H9 (cell line): Measurements from ENCODE around the gene CMSS1. TPM values are rescaled to one million over a fixed set of nuclear protein-coding genes. Genes with fewer than 3 reads are reported as not detected.

ENCODE experiments used
- DNase-seq: peaks from one replicate; pipeline ENCODE4 v3.0.0-alpha.2; 2017
- H2AFZ ChIP-seq: one replicate; pipeline ENCODE4 v1.6.1; 2013; ENCODE audit warnings: mild to moderate bottlenecking, low read length, control low read depth, moderate library complexity
- H2AK5ac ChIP-seq: 2 replicates; pipeline ENCODE4 v1.6.1; 2013; ENCODE audit warnings: low read length, control low read depth, mixed read lengths; ENCODE audit not compliant: insufficient read length
- H2BK120ac ChIP-seq: one replicate; pipeline ENCODE4 v1.6.1; 2013; ENCODE audit warnings: low read depth, mild to moderate bottlenecking, low read length, control low read depth, inconsistent platforms; ENCODE audit not compliant: poor library complexity, severe bottlenecking
- H2BK12ac ChIP-seq: 2 replicates; pipeline ENCODE4 v1.6.1; 2013; ENCODE audit warnings: low read length, control low read depth, mixed read lengths, low read depth; ENCODE audit not compliant: insufficient read length
- H2BK15ac ChIP-seq: 2 replicates; pipeline ENCODE4 v1.6.1; 2013; ENCODE audit warnings: low read depth, low read length, control low read depth
- H2BK20ac ChIP-seq: one replicate; pipeline ENCODE4 v1.6.1; 2013; ENCODE audit warnings: low read depth, mild to moderate bottlenecking, low read length, control low read depth, inconsistent platforms; ENCODE audit not compliant: poor library complexity, severe bottlenecking
- H2BK5ac ChIP-seq: 2 replicates; pipeline ENCODE4 v1.6.1; 2013; ENCODE audit warnings: low read length, control low read depth, mixed read lengths; ENCODE audit not compliant: insufficient read length
- H3K14ac ChIP-seq: 2 replicates; pipeline ENCODE4 v1.6.1; 2013; ENCODE audit warnings: low read length, control low read depth; ENCODE audit not compliant: insufficient read depth
- H3K18ac ChIP-seq: 2 replicates; pipeline ENCODE4 v1.6.1; 2013; ENCODE audit warnings: low read depth, mild to moderate bottlenecking, mixed read lengths, low read length, control low read depth; ENCODE audit not compliant: insufficient read length
- H3K23ac ChIP-seq: 2 replicates; pipeline ENCODE4 v1.6.1; 2013; ENCODE audit warnings: low read length, control low read depth, mixed read lengths, low read depth; ENCODE audit not compliant: insufficient read length
- H3K23me2 ChIP-seq: 2 replicates; pipeline ENCODE4 v1.6.1; 2013; ENCODE audit warnings: low read depth, mild to moderate bottlenecking, mixed read lengths, low read length, control low read depth; ENCODE audit not compliant: insufficient read length, poor library complexity, severe bottlenecking
- H3K27ac ChIP-seq: 2 replicates; pipeline ENCODE4 v1.5.1; 2013; ENCODE audit warnings: low read length, control low read depth, mixed read lengths, low read depth; ENCODE audit not compliant: insufficient read length
- H3K27me3 ChIP-seq: 2 replicates; pipeline ENCODE4 v1.6.1; 2013; ENCODE audit warnings: low read length, control low read depth, inconsistent platforms; ENCODE audit not compliant: insufficient read depth
- H3K4ac ChIP-seq: 2 replicates; pipeline ENCODE4 v1.6.1; 2013; ENCODE audit warnings: low read depth, mild to moderate bottlenecking, control low read depth, inconsistent platforms, low read length, moderate library complexity
- H3K4me1 ChIP-seq: 2 replicates; pipeline ENCODE4 v1.6.1; 2013; ENCODE audit warnings: low read length, control low read depth, inconsistent platforms; ENCODE audit not compliant: insufficient read depth
- H3K4me2 ChIP-seq: 2 replicates; pipeline ENCODE4 v1.6.1; 2013; ENCODE audit warnings: low read length, control low read depth, mixed read lengths; ENCODE audit not compliant: insufficient read length, insufficient read depth
- H3K56ac ChIP-seq: 2 replicates; pipeline ENCODE4 v1.6.1; 2013; ENCODE audit warnings: low read depth, mild to moderate bottlenecking, mixed read lengths, low read length, control low read depth; ENCODE audit not compliant: insufficient read length
- H3K79me1 ChIP-seq: 2 replicates; pipeline ENCODE4 v1.6.1; 2013; ENCODE audit warnings: low read depth, mild to moderate bottlenecking, moderate library complexity, low read length, control low read depth, inconsistent platforms; ENCODE audit not compliant: insufficient read depth, poor library complexity, severe bottlenecking
- H3K79me2 ChIP-seq: 2 replicates; pipeline ENCODE4 v1.6.1; 2013; ENCODE audit warnings: low read length, control low read depth, inconsistent platforms; ENCODE audit not compliant: insufficient read depth
- H3K9ac ChIP-seq: 2 replicates; pipeline ENCODE4 v1.6.1; 2013; ENCODE audit warnings: low read length, control low read depth, mixed read lengths; ENCODE audit not compliant: insufficient read length; ENCODE audit errors: extremely low read depth
- H3K9me3 ChIP-seq: one replicate; pipeline ENCODE4 v1.6.1; 2013; ENCODE audit warnings: low read depth, low read length, inconsistent platforms; ENCODE audit not compliant: control insufficient read depth
- H3T11ph ChIP-seq: one replicate; pipeline ENCODE4 v1.6.1; 2013; ENCODE audit warnings: mild to moderate bottlenecking, low read length, control low read depth, inconsistent platforms
- H4K20me1 ChIP-seq: one replicate; pipeline ENCODE4 v1.6.1; 2013; ENCODE audit not compliant: control insufficient read depth, insufficient read length, insufficient read depth
- H4K5ac ChIP-seq: 2 replicates; pipeline ENCODE4 v1.6.1; 2013; ENCODE audit warnings: low read depth, mild to moderate bottlenecking, mixed read lengths, low read length, control low read depth; ENCODE audit not compliant: insufficient read length
- H4K8ac ChIP-seq: replicated peaks from 2 replicates; pipeline ENCODE4 v1.6.1; 2013; ENCODE audit warnings: low read length, control low read depth, mixed read lengths, low read depth; ENCODE audit not compliant: insufficient read length
- H4K91ac ChIP-seq: 2 replicates; pipeline ENCODE4 v1.6.1; 2013; ENCODE audit warnings: low read depth, mild to moderate bottlenecking, moderate library complexity, mixed read lengths, low read length, control low read depth; ENCODE audit not compliant: insufficient read length
- H3K27ac Mint-ChIP-seq, 3 experiments: 2 replicates in 2 of 3; 3 replicates in 1 of 3; pipeline ENCODE4 v1.8.0; 2020 to 2021; ENCODE audit warnings: mixed read lengths in 3 of 3, mild to moderate bottlenecking in 1 of 3, moderate library complexity in 1 of 3
- H3K27me3 Mint-ChIP-seq: 2 replicates; pipeline ENCODE4 v1.8.0; 2021; ENCODE audit warnings: low read depth, mild to moderate bottlenecking, moderate library complexity, mixed read lengths
- H3K36me3 Mint-ChIP-seq, 3 experiments: 2 replicates in 2 of 3; 3 replicates in 1 of 3; pipeline ENCODE4 v1.8.0; 2020 to 2021; ENCODE audit warnings: low read depth in 3 of 3, mixed read lengths in 3 of 3; ENCODE audit not compliant: insufficient read depth in 1 of 3
- H3K4me1 Mint-ChIP-seq, 2 experiments: 2 replicates each; pipeline ENCODE4 v1.8.0; 2020; ENCODE audit warnings: mixed read lengths in 2 of 2
- H3K4me3 Mint-ChIP-seq, 2 experiments: 2 replicates in 1 of 2; 3 replicates in 1 of 2; pipeline ENCODE4 v1.8.0; 2020 to 2021; ENCODE audit warnings: mild to moderate bottlenecking in 2 of 2, mixed read lengths in 2 of 2, moderate library complexity in 1 of 2
- H3K9me3 Mint-ChIP-seq, 2 experiments: 2 replicates in 1 of 2; 3 replicates in 1 of 2; pipeline ENCODE4 v1.8.0; 2020; ENCODE audit warnings: mild to moderate bottlenecking in 2 of 2, mixed read lengths in 2 of 2, moderate library complexity in 1 of 2
- WGBS: extraction: QIAGEN DNeasy Blood & Tissue Kit; methylation state at CpG from one replicate; pipeline ENCODE4 v1.1.7; 2013; ENCODE audit warnings: missing lambda C conversion rate, low lambda C conversion rate, mixed read lengths; ENCODE audit not compliant: insufficient read length; ENCODE audit errors: extremely low coverage; 5-methylcytosine and 5-hydroxymethylcytosine counted together
- total RNA-seq: library from RNA; stranded (reverse); gene quantifications from 2 replicates; pipeline ENCODE4 v1.2.1, GENCODE V29; 2021
- TF ChIP-seq, protein P1 (sequence below): fragments of 200-600 bp; sonication (generic); conservative IDR thresholded peaks from 3 replicates; pipeline ENCODE4 v1.8.0; 2021; ENCODE audit warnings: antibody characterized with exemption, mild to moderate bottlenecking

Gene CMSS1
- total RNA-seq, 1 experiment from 2014 or later: 61.8 TPM

GRCh38 chr3:99960941-99961340 is 143.3 kb downstream of the CMSS1 start:
- no peak overlapping the region for H4K8ac ChIP-seq
- H4K20me1 ChIP-seq: no peaks in the 10 kb centered on the region
- no peak for DNase-seq
- H2BK120ac ChIP-seq: no peak overlapping the region
- no peaks in the 10 kb centered on the region for H3K9me3 ChIP-seq
- no peak overlapping the region for H4K5ac ChIP-seq
- no peaks in the 10 kb centered on the region for H3K23me2 ChIP-seq
- no peak overlapping the region for H3T11ph ChIP-seq
- no peak overlapping the region for H2AK5ac ChIP-seq
- no peak overlapping the region for H2BK15ac ChIP-seq
- H3K27me3 Mint-ChIP-seq: no peaks in the 10 kb centered on the region
- H3K36me3 Mint-ChIP-seq: no peaks in the 10 kb centered on the region
- no peak overlapping the region for H3K23ac ChIP-seq
- H3K27ac Mint-ChIP-seq: peak overlapping the region in 1 of 3 experiments; percentile 25; a peak in 1 of 7 replicates
- H3K14ac ChIP-seq: no peak overlapping the region
- no peak overlapping the region for H4K91ac ChIP-seq
- H2BK12ac ChIP-seq: no peak overlapping the region
- no peak overlapping the region for H3K56ac ChIP-seq
- no peak overlapping the region for H3K9ac ChIP-seq
- no peaks in the 10 kb centered on the region for H3K27me3 ChIP-seq
- no peak overlapping the region for H2BK5ac ChIP-seq
- H3K4me1 Mint-ChIP-seq: peaks cover 0 to 4% of the 10 kb centered on the region in 2 experiments; a peak in 1 of 4 replicates
- H2BK20ac ChIP-seq: no peak overlapping the region
- no peaks in the 10 kb centered on the region for H3K79me2 ChIP-seq
- H3K4me1 ChIP-seq: no peaks in the 10 kb centered on the region; the same call in 1 of the 2 replicates
- H3K4me3 Mint-ChIP-seq: no peak overlapping the region
- no peaks in the 10 kb centered on the region for H3K79me1 ChIP-seq
- H2AFZ ChIP-seq: no peak overlapping the region
- H3K9me3 Mint-ChIP-seq: no peaks in the 10 kb centered on the region
- WGBS: no CpG with 5 or more reads among the region's 7 CpGs
- TF ChIP-seq, protein P1, sequence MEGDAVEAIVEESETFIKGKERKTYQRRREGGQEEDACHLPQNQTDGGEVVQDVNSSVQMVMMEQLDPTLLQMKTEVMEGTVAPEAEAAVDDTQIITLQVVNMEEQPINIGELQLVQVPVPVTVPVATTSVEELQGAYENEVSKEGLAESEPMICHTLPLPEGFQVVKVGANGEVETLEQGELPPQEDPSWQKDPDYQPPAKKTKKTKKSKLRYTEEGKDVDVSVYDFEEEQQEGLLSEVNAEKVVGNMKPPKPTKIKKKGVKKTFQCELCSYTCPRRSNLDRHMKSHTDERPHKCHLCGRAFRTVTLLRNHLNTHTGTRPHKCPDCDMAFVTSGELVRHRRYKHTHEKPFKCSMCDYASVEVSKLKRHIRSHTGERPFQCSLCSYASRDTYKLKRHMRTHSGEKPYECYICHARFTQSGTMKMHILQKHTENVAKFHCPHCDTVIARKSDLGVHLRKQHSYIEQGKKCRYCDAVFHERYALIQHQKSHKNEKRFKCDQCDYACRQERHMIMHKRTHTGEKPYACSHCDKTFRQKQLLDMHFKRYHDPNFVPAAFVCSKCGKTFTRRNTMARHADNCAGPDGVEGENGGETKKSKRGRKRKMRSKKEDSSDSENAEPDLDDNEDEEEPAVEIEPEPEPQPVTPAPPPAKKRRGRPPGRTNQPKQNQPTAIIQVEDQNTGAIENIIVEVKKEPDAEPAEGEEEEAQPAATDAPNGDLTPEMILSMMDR: no peak
- no peak overlapping the region for H3K4ac ChIP-seq
- H3K4me2 ChIP-seq: no peak overlapping the region
- H3K18ac ChIP-seq: no peak overlapping the region
- H3K27ac ChIP-seq: no peak overlapping the region
